Thyroid gland (tissue), 4 donors: Measurements from ENCODE around the gene ELMO1.

Experiments used
- CTCF ChIP-seq, 6 experiments: fragments of 200-600 bp in 3 of 6; fragments of 450-650 bp in 3 of 6; sonication (generic) in 3 of 6; IDR thresholded peaks; one replicate each; pipeline ENCODE4 v1.5.1; 2016 to 2019; ENCODE audit warnings: antibody characterized with exemption in 6 of 6, mild to moderate bottlenecking in 2 of 6, inconsistent platforms in 1 of 6, moderate library complexity in 1 of 6
- POLR2A ChIP-seq, 2 donors: fragments of 450-650 bp; IDR thresholded peaks; one replicate each; pipeline ENCODE4 v1.6.1; 2017; ENCODE audit warnings: antibody characterized with exemption in 2 of 2, mild to moderate bottlenecking in 2 of 2, moderate library complexity in 1 of 2

DNA sequence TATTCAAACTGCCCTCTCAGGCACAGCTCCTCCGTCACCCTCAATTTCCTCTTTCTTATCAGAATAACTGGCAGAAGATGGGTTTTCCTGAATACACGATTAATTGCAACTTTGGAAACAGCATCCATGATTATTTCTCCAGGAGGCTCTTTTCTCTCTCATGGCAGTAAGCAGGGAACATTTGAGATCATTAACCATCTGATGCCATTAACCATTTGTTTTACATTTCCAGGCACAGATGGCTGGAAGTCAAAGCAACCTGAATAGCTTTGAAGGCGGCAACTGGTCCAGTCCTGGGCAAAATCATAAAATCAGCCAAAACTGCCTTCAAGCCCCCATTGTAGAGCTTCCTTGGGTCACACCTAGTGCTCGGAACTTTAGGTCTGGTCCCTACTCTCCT lies 434.9 kb downstream of the ELMO1 start:
- TF ChIP-seq CTCF (IDR thresholded peaks at IDR 0.05) (no peak), POLR2A (IDR thresholded peaks at IDR 0.05) (no peak)
